Stimulated activated CD4-positive, alpha-beta T cell treated with anti-CD3 and anti-CD28 coated beads, Interleukin-4, amount 100 ng/mL, for 48 hours (primary cell): Measurements from ENCODE around the gene ABLIM3.

Experiments used
- DNase-seq, 2 donors: peaks; one replicate each; pipeline ENCODE4 v3.0.0-alpha.2; 2020; ENCODE audit warnings: low read depth in 2 of 2

Gene ABLIM3

DNA sequence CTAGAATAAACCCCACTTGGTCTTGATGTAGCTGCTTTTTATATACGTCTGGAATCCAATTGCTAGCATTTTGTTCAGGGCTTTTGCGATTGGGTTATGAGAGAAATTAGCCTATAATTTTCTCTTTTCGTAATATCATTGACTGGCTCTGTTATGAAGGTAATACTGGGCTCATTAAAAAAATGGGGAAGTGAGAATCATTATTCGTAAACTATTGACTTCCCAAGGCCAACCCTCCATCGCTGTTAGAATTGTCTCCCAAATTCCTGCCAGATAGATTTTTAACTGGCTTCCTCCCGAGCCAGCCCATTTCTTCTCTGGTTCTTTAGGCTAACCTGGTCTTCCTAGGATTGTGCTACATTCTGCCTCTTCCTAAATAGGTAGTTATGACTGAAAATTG, 168.1 kb downstream of the ABLIM3 start:
- no peak for DNase-seq
